ENCODE data around the gene CNTFR. TPM values are rescaled to one million over a fixed set of nuclear protein-coding genes. Genes with fewer than 3 reads are reported as not detected.

The CNTFR gene
- total RNA-seq, 5 donors from 2014 or later (not counting 1 experiment from before 2014, with no cell fraction given), result not detected

- ChIA-PET POLR2A (interaction anchor here in 1 of 2 donors (0.6 kb wide), 1 partner anchor 143 kb away, joined by 3 read pairs; no protein-coding TSS in a partner anchor), CTCF (interaction anchor here in 1 of 2 donors (0.6 kb wide), 1 partner anchor 969 kb away, joined by 3 read pairs; no protein-coding TSS in a partner anchor)
- peaks cover 0 to 13% of the 10 kb centered on the region in 2 experiments for H3K4me1 ChIP-seq (ENCODE audit: control insufficient read depth in 1 of 2, extremely low read depth in 1 of 2, insufficient read depth in 2 of 2, low read length in 2 of 2)
- Mint-ChIP-seq H3K4me3 (no peak overlapping the region), H3K4me1 (peaks cover 13 to 16% (median 15%) of the 10 kb centered on the region in 3 donors), H3K9me3 (no peaks in the 10 kb centered on the region), H3K36me3 (no peaks in the 10 kb centered on the region), H3K27me3 (peaks cover 71 to 78% of the 10 kb centered on the region in 2 donors), H3K27ac (no peak overlapping the region)
- no peak for ATAC-seq (replicated peaks in 1 of 4)
- DNase-seq, result no peak
- no peak overlapping the region for H3K27ac ChIP-seq (ENCODE audit: low read length)
- no peaks in the 10 kb centered on the region for H3K36me3 ChIP-seq (ENCODE audit: control insufficient read depth in 2 of 2, extremely low read depth in 1 of 2, insufficient read depth in 1 of 2, low read length in 1 of 2)
- H3K9me3 ChIP-seq, result no peaks in the 10 kb centered on the region
- WGBS (ENCODE audit: insufficient coverage), result 55% methylated on average over 3 of the region's 8 CpGs
- H3K4me3 ChIP-seq (ENCODE audit: control insufficient read depth in 1 of 2, extremely low read depth in 1 of 2, low read length in 1 of 2), result no peak overlapping the region
- H3K27me3 ChIP-seq (replicated peaks in 1 of 2; ENCODE audit: control insufficient read depth in 2 of 2, extremely low read depth in 1 of 2, insufficient read depth in 2 of 2, low read length in 1 of 2), result peaks cover 8 to 77% of the 10 kb centered on the region in 2 experiments
These were observed 9.2 kb downstream of the CNTFR start for GRCh38 chr9:34580358-34580757.

- Histone ChIP-seq H3K9me3 (no peaks in the 10 kb centered on the region), H3K4me1 (ENCODE audit: control insufficient read depth in 1 of 2, extremely low read depth in 1 of 2, insufficient read depth in 2 of 2, low read length in 2 of 2) (peaks cover 0 to 13% of the 10 kb centered on the region in 2 experiments), H3K27ac (ENCODE audit: low read length) (no peak overlapping the region), H3K36me3 (ENCODE audit: control insufficient read depth in 2 of 2, extremely low read depth in 1 of 2, insufficient read depth in 1 of 2, low read length in 1 of 2) (no peaks in the 10 kb centered on the region), H3K4me3 (ENCODE audit: control insufficient read depth in 1 of 2, extremely low read depth in 1 of 2, low read length in 1 of 2) (no peak overlapping the region), H3K27me3 (replicated peaks in 1 of 2; ENCODE audit: control insufficient read depth in 2 of 2, extremely low read depth in 1 of 2, insufficient read depth in 2 of 2, low read length in 1 of 2) (peaks cover 8 to 77% of the 10 kb centered on the region in 2 experiments)
- Mint-ChIP-seq H3K36me3 (no peaks in the 10 kb centered on the region), H3K27me3 (peaks cover 72 to 79% of the 10 kb centered on the region in 2 donors), H3K4me3 (peak overlapping the region in 1 of 3 donors; percentile 57), H3K4me1 (peaks cover 13 to 16% (median 15%) of the 10 kb centered on the region in 3 donors), H3K27ac (no peak overlapping the region), H3K9me3 (no peaks in the 10 kb centered on the region)
- DNase-seq (no peak), ATAC-seq (replicated peaks in 1 of 4) (no peak)
- 67% methylated on average over 5 of the region's 5 CpGs for WGBS (ENCODE audit: insufficient coverage)
- ChIA-PET CTCF (no interaction called here), POLR2A (interaction anchor here (0.6 kb wide), 2 partner anchors 144 to 746 kb away, joined by 3 to 6 read pairs; no protein-coding TSS in a partner anchor)
These were observed 9.7 kb downstream of the CNTFR start for GRCh38 chr9:34579808-34580163.

GRCh38 chr9:34579104-34579807, 10.3 kb downstream of the CNTFR start:
- Mint-ChIP-seq H3K36me3 (no peaks in the 10 kb centered on the region), H3K4me3 (peak overlapping the region in 1 of 3 donors; percentile 57), H3K4me1 (peaks cover 13 to 16% (median 15%) of the 10 kb centered on the region in 3 donors), H3K9me3 (no peaks in the 10 kb centered on the region), H3K27me3 (peaks cover 72 to 79% of the 10 kb centered on the region in 2 donors), H3K27ac (no peak overlapping the region)
- H3K27me3 ChIP-seq (replicated peaks in 1 of 2; ENCODE audit: control insufficient read depth in 2 of 2, extremely low read depth in 1 of 2, insufficient read depth in 2 of 2, low read length in 1 of 2), result peaks cover 8 to 76% of the 10 kb centered on the region in 2 experiments
- ATAC-seq (replicated peaks in 1 of 4) (no peak), DNase-seq (no peak)
- ChIA-PET CTCF (no interaction called here), POLR2A (interaction anchor here in 1 of 2 donors (0.6 kb wide), 1 partner anchor 745 kb away, joined by 6 read pairs; no protein-coding TSS in a partner anchor)
- peaks cover 0 to 13% of the 10 kb centered on the region in 2 experiments for H3K4me1 ChIP-seq (ENCODE audit: control insufficient read depth in 1 of 2, extremely low read depth in 1 of 2, insufficient read depth in 2 of 2, low read length in 2 of 2)
- WGBS (ENCODE audit: insufficient coverage), result 0% methylated on average over 2 of the region's 17 CpGs
- no peak overlapping the region for H3K27ac ChIP-seq (ENCODE audit: low read length)
- H3K36me3 ChIP-seq (ENCODE audit: control insufficient read depth in 2 of 2, extremely low read depth in 1 of 2, insufficient read depth in 1 of 2, low read length in 1 of 2), result no peaks in the 10 kb centered on the region
- H3K9me3 ChIP-seq, result no peaks in the 10 kb centered on the region
- H3K4me3 ChIP-seq (ENCODE audit: control insufficient read depth in 1 of 2, extremely low read depth in 1 of 2, low read length in 1 of 2), result no peak overlapping the region

- Histone ChIP-seq H3K36me3 (ENCODE audit: control insufficient read depth in 2 of 2, extremely low read depth in 1 of 2, insufficient read depth in 1 of 2, low read length in 1 of 2) (no peaks in the 10 kb centered on the region), H3K27me3 (replicated peaks in 1 of 2; ENCODE audit: control insufficient read depth in 2 of 2, extremely low read depth in 1 of 2, insufficient read depth in 2 of 2, low read length in 1 of 2) (peaks cover 8 to 77% of the 10 kb centered on the region in 2 experiments), H3K4me3 (ENCODE audit: control insufficient read depth in 1 of 2, extremely low read depth in 1 of 2, low read length in 1 of 2) (peak overlapping the region in 1 of 2 donors; percentile 27), H3K4me1 (ENCODE audit: control insufficient read depth in 1 of 2, extremely low read depth in 1 of 2, insufficient read depth in 2 of 2, low read length in 2 of 2) (peaks cover 0 to 13% of the 10 kb centered on the region in 2 experiments), H3K9me3 (no peaks in the 10 kb centered on the region), H3K27ac (ENCODE audit: low read length) (no peak overlapping the region)
- POLR2A ChIA-PET, result no interaction called here
- Mint-ChIP-seq H3K27ac (peak overlapping the region in 1 of 2 donors; percentile 17), H3K4me3 (peak overlapping the region in 1 of 3 donors; percentile 57), H3K4me1 (peaks cover 13 to 16% (median 15%) of the 10 kb centered on the region in 3 donors), H3K27me3 (peaks cover 71 to 77% of the 10 kb centered on the region in 2 donors), H3K9me3 (no peaks in the 10 kb centered on the region), H3K36me3 (no peaks in the 10 kb centered on the region)
- ATAC-seq (replicated peaks in 1 of 4) (peak in 2 of 4 experiments; percentile 25 to 50), DNase-seq (peak in 1 of 35 experiments; percentile 20)
- WGBS (ENCODE audit: insufficient coverage), result 15% methylated on average over 10 of the region's 28 CpGs
- CTCF ChIA-PET, result no interaction called here
These were observed 11.1 kb downstream of the CNTFR start for GRCh38 chr9:34578241-34579103.

GRCh38 chr9:34577400-34578240, 11.9 kb downstream of the CNTFR start:
- ATAC-seq (replicated peaks in 1 of 4) (no peak), DNase-seq (no peak)
- H3K4me1 ChIP-seq (ENCODE audit: control insufficient read depth in 1 of 2, extremely low read depth in 1 of 2, insufficient read depth in 2 of 2, low read length in 2 of 2), result peaks cover 0 to 13% of the 10 kb centered on the region in 2 experiments
- Mint-ChIP-seq H3K4me3 (peak overlapping the region; percentile 29 to 75 (median 46)), H3K9me3 (no peaks in the 10 kb centered on the region), H3K4me1 (peaks cover 13 to 16% (median 15%) of the 10 kb centered on the region in 3 donors), H3K27me3 (peaks cover 65 to 72% of the 10 kb centered on the region in 2 donors), H3K27ac (no peak overlapping the region), H3K36me3 (no peaks in the 10 kb centered on the region)
- no peaks in the 10 kb centered on the region for H3K36me3 ChIP-seq (ENCODE audit: control insufficient read depth in 2 of 2, extremely low read depth in 1 of 2, insufficient read depth in 1 of 2, low read length in 1 of 2)
- H3K9me3 ChIP-seq, result no peaks in the 10 kb centered on the region
- peak overlapping the region in 1 of 2 donors; percentile 27 for H3K4me3 ChIP-seq (ENCODE audit: control insufficient read depth in 1 of 2, extremely low read depth in 1 of 2, low read length in 1 of 2)
- no peak overlapping the region for H3K27ac ChIP-seq (ENCODE audit: low read length)
- ChIA-PET POLR2A (interaction anchor here in 1 of 2 donors (0.6 kb wide), 1 partner anchor 88 kb away, joined by 11 read pairs; no protein-coding TSS in a partner anchor), CTCF (no interaction called here)
- WGBS (ENCODE audit: insufficient coverage), result 2% methylated on average over 18 of the region's 62 CpGs
- H3K27me3 ChIP-seq (replicated peaks in 1 of 2; ENCODE audit: control insufficient read depth in 2 of 2, extremely low read depth in 1 of 2, insufficient read depth in 2 of 2, low read length in 1 of 2), result peaks cover 6 to 78% of the 10 kb centered on the region in 2 experiments

All from T-cell (primary cell).